K562 (cell line): ENCODE results near the gene HES3. TPM values are rescaled to one million over a fixed set of nuclear protein-coding genes. Genes with fewer than 3 reads are reported as not detected.

ENCODE experiments used
- BRD4 ChIP-seq: fragments of 200-600 bp; sonication (generic); IDR thresholded peaks from 2 replicates; pipeline ENCODE4 v1.6.1; 2017; ENCODE audit warnings: inconsistent platforms
- CEBPG ChIP-seq, 3 experiments: fragments of 200-800 bp in 1 of 3; sonication (Bioruptor generic) in 1 of 3; sonication (generic) in 1 of 3; formaldehyde crosslinking in 1 of 3; IDR thresholded peaks in 2 of 3; conservative IDR thresholded peaks in 1 of 3; 2 replicates each; pipeline versions ENCODE4 v1.6.1 to v1.8.0; 2016 to 2022; ENCODE audit warnings: missing compliant biosample characterization in 2 of 3, missing genetic modification characterization in 2 of 3, mild to moderate bottlenecking in 1 of 3, missing genetic modification reagents in 1 of 3
- CXXC5 ChIP-seq: fragments of 250-450 bp; sonication (Bioruptor Pico); IDR thresholded peaks from 2 replicates; pipeline ENCODE4 v1.8.0; 2022; ENCODE audit warnings: inconsistent platforms, mild to moderate bottlenecking, moderate library complexity
- DEAF1 ChIP-seq: fragments of 450-650 bp; formaldehyde crosslinking; IDR thresholded peaks from 2 replicates; pipeline ENCODE4 v1.4.0; 2020; ENCODE audit warnings: mild to moderate bottlenecking, moderate library complexity
- DPF2 ChIP-seq: fragments of 450-650 bp; IDR thresholded peaks from 2 replicates; pipeline ENCODE4 v1.6.1; 2016
- GTF2F1 ChIP-seq: IDR thresholded peaks from 2 replicates; pipeline ENCODE4 v1.6.1; 2011; ENCODE audit warnings: low read depth, low read length, improper control_type of control experiment
- HDAC3 ChIP-seq: fragments of 450-650 bp; IDR thresholded peaks from 2 replicates; pipeline ENCODE4 v1.6.1; 2018; ENCODE audit warnings: borderline replicate concordance, mild to moderate bottlenecking, moderate library complexity; ENCODE audit not compliant: partially characterized antibody
- HLTF ChIP-seq: fragments of 450-650 bp; IDR thresholded peaks from 2 replicates; pipeline ENCODE4 v1.6.1; 2016
- HMG20B ChIP-seq: fragments of 250-450 bp; sonication (Bioruptor Pico); IDR thresholded peaks from 2 replicates; pipeline ENCODE4 v1.5.0; 2021; ENCODE audit warnings: mild to moderate bottlenecking
- HNRNPL ChIP-seq: fragments of 200-400 bp; formaldehyde crosslinking; IDR thresholded peaks from 2 replicates; pipeline ENCODE4 v1.6.1; 2017; ENCODE audit warnings: low read depth, mild to moderate bottlenecking, low read length
- HNRNPLL ChIP-seq: fragments of 200-400 bp; formaldehyde crosslinking; IDR thresholded peaks from 2 replicates; pipeline ENCODE4 v1.6.1; 2017; ENCODE audit warnings: low read length, low read depth, mild to moderate bottlenecking; ENCODE audit not compliant: poor library complexity, severe bottlenecking
- KLF6 ChIP-seq: fragments of 250-450 bp; sonication (Bioruptor Pico); IDR thresholded peaks from 2 replicates; pipeline ENCODE4 v1.4.0; 2020; ENCODE audit warnings: mild to moderate bottlenecking, moderate library complexity, borderline replicate concordance
- MAX ChIP-seq: sonication (generic); formaldehyde crosslinking; IDR thresholded peaks from 2 replicates; pipeline ENCODE4 v1.9.0; 2022; ENCODE audit warnings: mild to moderate bottlenecking, missing genetic modification reagents
- MECOM ChIP-seq: fragments of 250-450 bp; sonication (Bioruptor Pico); IDR thresholded peaks from 2 replicates; pipeline ENCODE4 v1.8.0; 2022; ENCODE audit warnings: inconsistent platforms
- MTF1 ChIP-seq: fragments of 250-450 bp; sonication (Bioruptor Pico); IDR thresholded peaks from 2 replicates; pipeline ENCODE4 v1.9.0; 2021; ENCODE audit warnings: moderate library complexity, mild to moderate bottlenecking, inconsistent platforms, borderline replicate concordance
- MYBL2 ChIP-seq, 2 experiments: fragments of 450-650 bp in 1 of 2; sonication (generic) in 1 of 2; formaldehyde crosslinking in 1 of 2; IDR thresholded peaks; 2 replicates each; pipeline versions ENCODE4 v1.6.1 to v1.8.1; 2017 to 2022; ENCODE audit warnings: borderline replicate concordance in 1 of 2, inconsistent platforms in 1 of 2, low read depth in 1 of 2, mild to moderate bottlenecking in 1 of 2, missing genetic modification reagents in 1 of 2, moderate library complexity in 1 of 2
- PCBP2 ChIP-seq: fragments of 200-400 bp; formaldehyde crosslinking; IDR thresholded peaks from 2 replicates; pipeline ENCODE4 v1.6.1; 2018; ENCODE audit warnings: low read length, low read depth, mild to moderate bottlenecking, moderate library complexity; ENCODE audit not compliant: poor library complexity, severe bottlenecking
- PKNOX1 ChIP-seq: fragments of 450-650 bp; IDR thresholded peaks from 2 replicates; pipeline ENCODE4 v1.6.1; 2016
- POLR2B ChIP-seq: fragments of 450-650 bp; IDR thresholded peaks from 2 replicates; pipeline ENCODE4 v1.6.1; 2018; ENCODE audit warnings: low read depth; ENCODE audit not compliant: partially characterized antibody
- TAF9B ChIP-seq: fragments of 450-650 bp; IDR thresholded peaks from 2 replicates; pipeline ENCODE4 v1.6.1; 2018; ENCODE audit warnings: mild to moderate bottlenecking; ENCODE audit not compliant: partially characterized antibody
- TAL1 ChIP-seq: fragments of 450-650 bp; IDR thresholded peaks from 2 replicates; pipeline ENCODE4 v1.6.1; 2016; ENCODE audit warnings: mild to moderate bottlenecking
- ZNF146 ChIP-seq: IDR thresholded peaks from one replicate; pipeline ENCODE4 v1.6.1; 2018; ENCODE audit warnings: missing compliant biosample characterization; ENCODE audit not compliant: unreplicated experiment
- ZNF263 ChIP-seq: sonication (generic); formaldehyde crosslinking; IDR thresholded peaks from 2 replicates; pipeline ENCODE4 v1.8.0; 2022; ENCODE audit warnings: mild to moderate bottlenecking, missing genetic modification reagents, borderline replicate concordance
- ZNF766 ChIP-seq: fragments of 200-800 bp; sonication (Bioruptor generic); conservative IDR thresholded peaks from 2 replicates; pipeline ENCODE4 v1.6.1; 2016; ENCODE audit warnings: missing genetic modification characterization, missing compliant biosample characterization
- polyA plus RNA-seq, 8 experiments: library from polyadenylated mRNA; depleted of rRNA in 4 of 8; stranded (reverse) in 5 of 8; unstranded in 3 of 8; fragments of >200 nt; fragmentation: Nextera tagmentation in 2 of 8; fragmentation: Illumina TruSeq in 1 of 8; extraction: Ambion mirVana in 2 of 8; extraction: Trizol in 1 of 8; gene quantifications; 2 replicates each; pipeline versions ENCODE4 v1.2.1 to v1.2.3, GENCODE V29; 2011 to 2014; ENCODE audit warnings: inconsistent platforms in 1 of 8, missing spikeins in 1 of 8
- total RNA-seq, 7 experiments: library from RNA; depleted of rRNA in 6 of 7; stranded (reverse); fragments of >200 nt in 6 of 7; fragmentation: Illumina TruSeq in 2 of 7; extraction: Trizol in 2 of 7; gene quantifications; 2 replicates each; pipeline versions ENCODE4 v1.2.1 to v1.2.3, GENCODE V29; 2011 to 2021; ENCODE audit warnings: low replicate concordance in 1 of 7
- TF ChIP-seq, protein P1 (sequence below): sonication (generic); formaldehyde crosslinking; IDR thresholded peaks from 2 replicates; pipeline ENCODE4 v1.8.1; 2023; ENCODE audit warnings: mild to moderate bottlenecking, missing genetic modification reagents

The HES3 gene
- total and polyA plus RNA-seq, 9 of the 15 experiments (the other 6 are each of a cell fraction or from before 2014, with no cell fraction given) = not detected

DNA sequence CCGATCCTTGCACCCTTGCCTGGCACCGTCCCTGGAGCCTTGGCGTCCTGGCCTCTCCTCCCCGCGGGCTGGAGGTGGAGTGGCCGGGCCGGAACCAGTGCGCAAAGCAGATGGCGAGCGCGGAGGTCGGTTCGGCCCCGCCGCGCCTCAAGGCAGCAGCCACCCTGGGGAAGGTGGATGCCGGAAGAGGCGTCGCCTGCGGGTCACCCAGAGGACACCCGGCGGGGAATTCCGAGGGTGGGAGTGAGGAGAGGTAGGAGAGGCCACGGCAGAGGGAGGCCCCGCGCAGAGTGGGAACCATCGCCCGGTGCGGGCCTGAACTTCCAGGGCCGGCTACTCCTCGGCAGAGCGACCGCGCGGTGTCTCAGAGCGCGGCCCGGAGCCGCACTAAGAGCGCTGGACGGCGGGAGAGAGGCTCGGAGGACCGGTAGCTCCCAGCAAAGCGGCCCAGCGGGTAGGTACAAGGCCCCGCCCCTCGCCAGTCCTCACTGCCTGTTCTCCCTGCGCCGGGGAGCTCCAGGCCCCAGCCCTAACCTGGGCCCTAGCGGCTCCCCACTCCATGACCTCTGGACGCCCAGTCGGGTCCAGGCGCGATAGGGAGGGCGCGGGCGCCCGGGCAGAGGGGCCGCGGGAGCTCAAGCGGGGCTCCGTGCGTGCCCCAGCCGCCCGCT lies 38.0 kb upstream of the HES3 start, which contains the start of gene RNF207 (continued):
- no peak for TF ChIP-seq PCBP2
- TF ChIP-seq HMG20B (CRISPR knock-in tag) = no peak
- TF ChIP-seq ZNF766 = no peak
- TF ChIP-seq, protein P1, sequence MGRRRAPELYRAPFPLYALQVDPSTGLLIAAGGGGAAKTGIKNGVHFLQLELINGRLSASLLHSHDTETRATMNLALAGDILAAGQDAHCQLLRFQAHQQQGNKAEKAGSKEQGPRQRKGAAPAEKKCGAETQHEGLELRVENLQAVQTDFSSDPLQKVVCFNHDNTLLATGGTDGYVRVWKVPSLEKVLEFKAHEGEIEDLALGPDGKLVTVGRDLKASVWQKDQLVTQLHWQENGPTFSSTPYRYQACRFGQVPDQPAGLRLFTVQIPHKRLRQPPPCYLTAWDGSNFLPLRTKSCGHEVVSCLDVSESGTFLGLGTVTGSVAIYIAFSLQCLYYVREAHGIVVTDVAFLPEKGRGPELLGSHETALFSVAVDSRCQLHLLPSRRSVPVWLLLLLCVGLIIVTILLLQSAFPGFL (CRISPR knock-in tag) = no peak
- TF ChIP-seq MTF1 (CRISPR knock-in tag) = no peak
- TF ChIP-seq PKNOX1 = no peak
- TF ChIP-seq ZNF263 (CRISPR knock-in tag) = no peak
- TF ChIP-seq GTF2F1 = no peak
- no peak for TF ChIP-seq MYBL2 (IDR thresholded peaks at IDR 0.05; ENCODE audit: low read depth)
- no peak for TF ChIP-seq MYBL2 (CRISPR knock-in tag; IDR thresholded peaks at IDR 0.05; ENCODE audit: borderline replicate concordance)
- no peak for TF ChIP-seq TAF9B
- TF ChIP-seq HLTF = no peak
- no peak for TF ChIP-seq ZNF146 (CRISPR knock-in tag)
- TF ChIP-seq BRD4 = no peak
- TF ChIP-seq POLR2B = peak; percentile 43
- no peak for TF ChIP-seq MECOM (CRISPR knock-in tag)
- peak; percentile 62 for TF ChIP-seq CXXC5 (CRISPR knock-in tag)
- TF ChIP-seq MAX (CRISPR knock-in tag) = peak; percentile 42
- no peak for TF ChIP-seq KLF6
- peak; percentile 36 for TF ChIP-seq HNRNPLL
- TF ChIP-seq CEBPG (CRISPR knock-in tag; IDR thresholded peaks at IDR 0.05) = no peak
- TF ChIP-seq CEBPG (tag; conservative IDR thresholded peaks at IDR 0.05 in 1 of 2, IDR thresholded peaks at IDR 0.05 in 1 of 2) = no peak
- TF ChIP-seq HNRNPL = peak; percentile 85; the same call in 1 of the 2 replicates
- TF ChIP-seq DPF2 = no peak
- no peak for TF ChIP-seq HDAC3
- no peak for TF ChIP-seq TAL1
- TF ChIP-seq DEAF1 (CRISPR knock-in tag) = no peak
